GM21723 (cell line): ENCODE data around the gene NSDHL.

Experiments
- ATAC-seq: cut with Tn5 transposase; IDR thresholded peaks from one replicate; pipeline ENCODE4 v1.9.1; 2021; ENCODE audit warnings: mild to moderate bottlenecking, moderate library complexity; ENCODE audit not compliant: unreplicated experiment

Gene NSDHL

GRCh38 chrX:152910018-152910417 is 79.2 kb downstream of the NSDHL start:
- peak; percentile 63 for ATAC-seq

DNA sequence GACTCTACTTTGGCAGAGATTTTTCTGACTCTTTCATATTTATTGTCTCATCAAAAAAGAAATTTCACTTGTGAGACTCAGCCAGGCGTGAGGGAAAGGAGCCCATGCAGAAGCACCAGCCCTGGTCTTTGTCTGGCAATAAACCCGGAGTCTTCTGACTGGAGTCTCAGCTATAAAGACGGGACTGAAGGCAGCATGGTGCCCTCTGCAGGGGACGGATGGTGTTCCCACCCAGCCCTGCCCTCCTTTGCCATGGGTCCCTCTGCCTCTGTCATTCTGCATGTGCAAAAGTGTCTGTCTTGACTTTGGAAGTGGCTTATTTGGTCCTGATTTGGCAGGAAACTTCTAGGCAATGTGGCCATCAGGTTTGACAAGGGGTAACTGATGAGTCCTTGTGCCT is 81.2 kb downstream of the NSDHL start:
- ATAC-seq: no peak

DNA sequence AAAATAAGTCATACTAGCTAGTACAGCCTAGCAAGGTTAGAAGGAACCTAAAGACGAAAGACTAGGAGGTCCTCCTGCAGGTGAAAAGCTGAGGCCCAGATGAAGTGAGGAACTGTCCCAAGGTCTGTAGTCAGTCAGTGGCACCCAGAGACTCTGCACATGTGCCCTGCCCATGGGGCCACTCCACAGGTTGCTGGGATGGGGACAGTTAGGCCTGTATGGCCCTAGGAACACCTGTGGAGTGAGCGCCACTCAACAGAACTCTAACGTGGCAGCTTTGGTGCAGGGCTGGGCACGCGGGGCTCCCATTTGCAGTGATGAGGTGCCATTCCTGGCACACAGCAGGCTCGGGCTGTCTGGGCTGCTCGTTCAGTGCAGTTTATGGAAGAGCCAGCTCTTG is 81.8 kb downstream of the NSDHL start:
- ATAC-seq: no peak

GRCh38 chrX:152913346-152913745 is 82.5 kb downstream of the NSDHL start:
- ATAC-seq: no peak

DNA sequence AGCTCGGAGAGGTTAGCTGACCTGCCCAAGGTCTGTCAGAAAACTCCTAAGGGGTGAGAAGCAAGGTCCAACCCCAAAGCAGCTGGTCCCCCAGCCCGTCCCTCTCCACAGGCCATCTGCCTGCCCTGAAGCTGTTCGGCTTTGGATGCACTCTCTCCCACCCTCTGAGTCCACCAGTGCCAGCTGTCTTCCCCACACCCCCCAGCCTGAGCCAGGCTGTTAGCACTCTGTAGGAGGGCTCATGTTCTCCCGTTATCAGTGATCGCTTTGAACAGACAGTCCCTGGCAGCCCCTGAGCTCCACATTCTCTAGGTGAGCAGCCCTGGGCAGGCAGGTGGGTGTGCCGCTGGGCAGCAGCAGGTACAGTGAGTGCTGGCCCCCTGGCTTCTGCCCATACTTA is 83.0 kb downstream of the NSDHL start:
- no peak for ATAC-seq

DNA sequence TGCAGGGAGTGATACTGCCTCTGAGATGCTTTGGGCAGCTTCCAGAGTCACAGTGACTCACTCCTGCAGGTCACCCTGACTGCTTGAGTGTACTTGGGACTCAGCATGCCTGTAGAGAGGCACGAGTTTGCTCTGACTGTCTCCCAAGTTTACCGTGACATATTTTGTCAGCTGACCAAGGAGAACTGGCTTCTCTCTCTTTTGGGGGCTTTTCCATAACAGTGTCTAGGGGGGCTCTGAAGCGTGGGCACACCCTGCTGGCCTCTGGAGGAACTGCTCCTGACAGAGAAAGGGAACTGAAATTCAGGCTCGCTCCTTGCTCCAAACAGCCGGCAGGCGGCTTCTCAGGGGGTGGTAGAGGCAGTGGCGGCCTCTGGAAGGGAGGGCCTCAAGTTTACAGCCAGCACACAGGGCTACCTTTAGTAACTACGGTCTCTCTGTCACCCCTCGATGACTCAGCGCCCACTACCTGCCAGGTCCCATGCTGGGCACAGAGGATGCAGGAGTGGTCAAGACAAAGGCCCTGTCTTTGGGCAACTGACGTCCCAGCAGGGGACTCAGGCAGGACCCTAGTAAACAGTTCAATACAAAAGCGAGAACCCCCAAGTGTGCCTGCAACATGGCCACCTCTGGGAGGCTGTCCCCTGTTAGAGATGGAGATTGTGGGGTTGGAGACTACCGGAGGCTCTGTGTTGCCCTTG is 84.8 kb downstream of the NSDHL start:
- ATAC-seq: peak; percentile 84

DNA sequence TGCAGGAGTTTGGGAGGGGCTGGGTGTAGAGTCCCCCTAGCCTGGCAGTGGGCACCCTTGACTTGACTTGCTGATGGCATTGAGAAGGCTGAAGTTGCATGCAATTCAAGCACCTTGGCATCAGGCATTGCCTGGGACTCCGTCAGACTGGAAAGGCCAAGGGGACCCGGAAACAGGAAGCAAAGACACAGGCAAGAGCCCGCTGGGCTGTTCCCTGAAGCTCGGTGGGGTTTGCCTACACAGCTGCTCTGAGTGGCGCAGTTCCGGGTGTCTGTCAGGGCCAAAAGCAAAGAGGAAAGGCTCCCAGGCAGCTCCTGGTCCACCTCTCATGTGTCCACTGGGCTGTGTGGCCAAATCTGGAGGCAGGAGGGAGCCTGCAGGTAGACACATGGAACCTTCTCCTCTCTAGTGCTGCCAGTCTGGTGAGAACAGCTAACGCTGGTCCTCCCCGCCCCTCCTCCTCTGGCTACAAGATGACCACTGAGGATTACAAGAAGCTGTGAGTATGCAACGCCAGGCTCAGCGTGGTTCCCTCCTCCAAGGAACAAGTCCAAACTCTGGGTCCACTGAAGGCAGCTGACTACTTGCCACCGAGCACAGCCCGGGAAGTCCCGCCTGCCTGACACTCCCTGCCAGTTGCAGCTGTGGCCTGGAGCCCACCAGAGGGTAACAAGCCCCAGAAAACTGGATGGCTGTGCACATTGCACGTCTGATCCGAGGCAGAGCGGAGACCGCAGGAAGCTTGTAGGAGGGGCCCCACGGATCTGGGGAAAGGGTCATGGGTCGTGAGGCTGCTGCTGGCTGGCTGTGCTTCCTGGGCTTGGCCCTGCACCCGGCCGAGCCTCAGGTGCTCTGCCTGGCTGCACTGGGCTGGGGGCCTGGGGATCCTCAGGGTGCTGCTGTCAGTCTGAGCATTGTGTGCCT is 87.1 kb downstream of the NSDHL start:
- no peak for ATAC-seq

- no peak for ATAC-seq
Measured at GRCh38 chrX:152918707-152919106, 87.8 kb downstream of the NSDHL start.
